Inflammatory macrophage (primary cell): ENCODE results near the gene ZNF337.
"Not testable (repeated sequence)": the region's sequence is repeated elsewhere in the genome, so short reads cannot be mapped to it uniquely, and the experiment has no call there.

Source experiments
- DNase-seq, 2 donors: peaks; one replicate each; pipeline ENCODE4 v3.0.0-alpha.2; 2020 to 2022
- total RNA-seq, 18 experiments: gene quantifications; one replicate each; lab custom pipeline; 2026; ENCODE audit warnings: mixed read lengths in 6 of 18, inconsistent platforms in 2 of 18; lab: John Stamatoyannopoulos, UW

Gene ZNF337
- 4.0 to 15.7 (median 9.2) reads per million in 18 experiments for total RNA-seq

- peak; percentile 95 to 97 for DNase-seq
Observed at GRCh38 chr20:25696371-25697131, at the start of gene ZNF337. Gene ZNF337 (minus strand): TSS chr20:25696853. CDS start chr20:25686417, 10,436 bp downstream.

- DNase-seq, result no peak
Observed at GRCh38 chr20:25745738-25746137, 49.1 kb upstream of the ZNF337 start.

GRCh38 chr20:25745100-25745499 is 48.4 kb upstream of the ZNF337 start:
- no peak for DNase-seq

GRCh38 chr20:25744261-25744660 is 47.6 kb upstream of the ZNF337 start:
- no peak for DNase-seq

GRCh38 chr20:25741088-25741487 is 44.4 kb upstream of the ZNF337 start:
- DNase-seq, result no peak

GRCh38 chr20:25739615-25740320 is 43.1 kb upstream of the ZNF337 start:
- no peak for DNase-seq

- DNase-seq, result no peak
Observed at GRCh38 chr20:25738198-25738597, 41.5 kb upstream of the ZNF337 start.

GRCh38 chr20:25733903-25734302 is 37.2 kb upstream of the ZNF337 start:
- no peak for DNase-seq

- no peak for DNase-seq
Observed at GRCh38 chr20:25730862-25731261, 34.2 kb upstream of the ZNF337 start.

- no peak for DNase-seq
Observed at GRCh38 chr20:25726357-25726756, 29.7 kb upstream of the ZNF337 start.

GRCh38 chr20:25725639-25726038 is 29.0 kb upstream of the ZNF337 start:
- DNase-seq, result no peak

- DNase-seq, result no peak
Observed at GRCh38 chr20:25723975-25724374, 27.3 kb upstream of the ZNF337 start.

GRCh38 chr20:25720285-25720684 is 23.6 kb upstream of the ZNF337 start:
- no peak for DNase-seq

GRCh38 chr20:25718896-25719809 is 22.5 kb upstream of the ZNF337 start:
- DNase-seq, result not testable (repeated sequence)

GRCh38 chr20:25707695-25708094 is 11.0 kb upstream of the ZNF337 start:
- DNase-seq, result no peak

- DNase-seq, result no peak
Observed at GRCh38 chr20:25706793-25707192, 10.1 kb upstream of the ZNF337 start.

- DNase-seq, result no peak
Observed at GRCh38 chr20:25705830-25706351, 9.2 kb upstream of the ZNF337 start.

GRCh38 chr20:25704303-25704702 is 7.7 kb upstream of the ZNF337 start:
- DNase-seq, result not testable (repeated sequence)

- not testable (repeated sequence) for DNase-seq
Observed at GRCh38 chr20:25700835-25701234, 4.2 kb upstream of the ZNF337 start.

- no peak for DNase-seq
Observed at GRCh38 chr20:25699914-25700313, 3.3 kb upstream of the ZNF337 start.

- DNase-seq, result no peak
Observed at GRCh38 chr20:25697132-25697446, 436 bp upstream of the ZNF337 start.

GRCh38 chr20:25695532-25696370 is 902 bp downstream of the ZNF337 start:
- peak in 1 of 2 donors; percentile 34 for DNase-seq
